HG02938 (cell line): ENCODE data around the gene GRIK4.
"Not testable (repeated sequence)": the region's sequence is repeated elsewhere in the genome, so short reads cannot be mapped to it uniquely, and the experiment has no call there.

Experiments
- ATAC-seq: cut with Tn5 transposase; IDR thresholded peaks from one replicate; pipeline ENCODE4 v1.9.1; 2021; ENCODE audit warnings: mild to moderate bottlenecking, moderate library complexity; ENCODE audit not compliant: unreplicated experiment

The GRIK4 gene

GRCh38 chr11:120511116-120511819, at the start of gene GRIK4:
Gene GRIK4 (plus strand): TSS chr11:120511748. CDS start chr11:120660319, 148,571 bp downstream.
- ATAC-seq, result peak; percentile 79

GRCh38 chr11:120462825-120463224, 48.7 kb upstream of the GRIK4 start:
- ATAC-seq, result no peak

GRCh38 chr11:120465921-120466534, 45.5 kb upstream of the GRIK4 start:
- ATAC-seq, result no peak

GRCh38 chr11:120467627-120468026, 43.9 kb upstream of the GRIK4 start:
- ATAC-seq, result no peak

GRCh38 chr11:120471131-120471530, 40.4 kb upstream of the GRIK4 start:
- no peak for ATAC-seq

- no peak for ATAC-seq
Measured at GRCh38 chr11:120471994-120472393, 39.6 kb upstream of the GRIK4 start.

GRCh38 chr11:120473503-120473902, 38.0 kb upstream of the GRIK4 start:
- no peak for ATAC-seq

GRCh38 chr11:120482149-120482548, 29.4 kb upstream of the GRIK4 start:
- ATAC-seq, result no peak

- ATAC-seq, result no peak
Measured at GRCh38 chr11:120484722-120485121, 26.8 kb upstream of the GRIK4 start.

- no peak for ATAC-seq
Measured at GRCh38 chr11:120486138-120486537, 25.4 kb upstream of the GRIK4 start.

- ATAC-seq, result no peak
Measured at GRCh38 chr11:120489799-120490198, 21.7 kb upstream of the GRIK4 start.

GRCh38 chr11:120492486-120492885, 19.1 kb upstream of the GRIK4 start:
- ATAC-seq, result no peak

GRCh38 chr11:120494595-120494994, 17.0 kb upstream of the GRIK4 start:
- ATAC-seq, result no peak

- ATAC-seq, result no peak
Measured at GRCh38 chr11:120499088-120499487, 12.5 kb upstream of the GRIK4 start.

GRCh38 chr11:120499859-120500258, 11.7 kb upstream of the GRIK4 start:
- no peak for ATAC-seq

- no peak for ATAC-seq
Measured at GRCh38 chr11:120500414-120501071, 11.0 kb upstream of the GRIK4 start.

- ATAC-seq, result no peak
Measured at GRCh38 chr11:120501440-120501839, 10.1 kb upstream of the GRIK4 start.

GRCh38 chr11:120501976-120502755, 9.4 kb upstream of the GRIK4 start:
- ATAC-seq, result no peak

GRCh38 chr11:120503529-120503928, 8.0 kb upstream of the GRIK4 start:
- ATAC-seq, result not testable (repeated sequence)

- ATAC-seq, result no peak
Measured at GRCh38 chr11:120505801-120506425, 5.6 kb upstream of the GRIK4 start.
